ENCODE data around the gene DOCK3.

GRCh38 chr3:51004235-51004634 lies 329.5 kb downstream of the DOCK3 start:
- TF ChIP-seq CTCF (IDR thresholded peaks at IDR 0.05) (no peak), POLR2A (IDR thresholded peaks at IDR 0.05) (no peak), EP300 (IDR thresholded peaks at IDR 0.05) (no peak), POLR2AphosphoS5 (IDR thresholded peaks at IDR 0.05) (no peak)
